CD14-positive monocyte (primary cell): ENCODE data around the gene HSPA8. TPM values are rescaled to one million over a fixed set of nuclear protein-coding genes. Genes with fewer than 3 reads are reported as not detected.
"Not testable (repeated sequence)": the region's sequence is repeated elsewhere in the genome, so short reads cannot be mapped to it uniquely, and the experiment has no call there.

Experiments
- DNase-seq, 3 donors: peaks; one replicate each; pipeline ENCODE4 v3.0.0-alpha.2; 2011 to 2022
- H2AFZ ChIP-seq: 2 replicates; pipeline ENCODE4 v1.6.0; 2012; ENCODE audit warnings: mild to moderate bottlenecking, low read depth, low read length, inconsistent platforms; ENCODE audit not compliant: insufficient read depth, poor library complexity, severe bottlenecking
- H3K27ac ChIP-seq, 2 donors: 1 replicate in 1 of 2; 2 replicates in 1 of 2; pipeline ENCODE4 v1.5.1; 2012 to 2013; ENCODE audit warnings: low read length in 2 of 2, control low read depth in 1 of 2, inconsistent platforms in 1 of 2, low read depth in 1 of 2, mild to moderate bottlenecking in 1 of 2
- H3K27me3 ChIP-seq, 2 donors: one replicate each; pipeline versions ENCODE4 v1.6.0 to v1.6.1; 2011 to 2013; ENCODE audit warnings: low read length in 2 of 2; ENCODE audit not compliant: control insufficient read depth in 2 of 2, insufficient read depth in 2 of 2
- H3K36me3 ChIP-seq, 2 donors: replicated peaks in 1 of 2; 1 replicate in 1 of 2; 2 replicates in 1 of 2; pipeline versions ENCODE4 v1.5.1 to v1.6.1; 2012 to 2013; ENCODE audit warnings: low read length in 2 of 2, control low read depth in 1 of 2, inconsistent platforms in 1 of 2, mild to moderate bottlenecking in 1 of 2; ENCODE audit not compliant: insufficient read depth in 2 of 2, control insufficient read depth in 1 of 2
- H3K4me1 ChIP-seq, 2 donors: 1 replicate in 1 of 2; 2 replicates in 1 of 2; pipeline versions ENCODE4 v1.5.1 to v1.6.1; 2012 to 2013; ENCODE audit warnings: low read length in 2 of 2, control low read depth in 1 of 2, inconsistent platforms in 1 of 2, mild to moderate bottlenecking in 1 of 2, moderate library complexity in 1 of 2; ENCODE audit not compliant: insufficient read depth in 2 of 2, control insufficient read depth in 1 of 2
- H3K4me2 ChIP-seq: replicated peaks from 2 replicates; pipeline ENCODE3; 2012; ENCODE audit warnings: low read length, moderate library complexity, mild to moderate bottlenecking; ENCODE audit not compliant: poor library complexity, severe bottlenecking; ENCODE audit errors: extremely low read depth
- H3K4me3 ChIP-seq, 3 experiments: fragments of 200-600 bp in 1 of 3; sonication (generic) in 1 of 3; replicated peaks in 1 of 3; 1 replicate in 2 of 3; 2 replicates in 1 of 3; pipeline ENCODE4 v1.5.1; 2011 to 2013; ENCODE audit warnings: low read length in 3 of 3, mild to moderate bottlenecking in 3 of 3, control low read depth in 2 of 3, low read depth in 2 of 3, inconsistent platforms in 1 of 3, moderate library complexity in 1 of 3
- H3K79me2 ChIP-seq: 2 replicates; pipeline ENCODE4 v1.6.0; 2012; ENCODE audit warnings: mild to moderate bottlenecking, control low read depth, inconsistent platforms, low read length, moderate library complexity; ENCODE audit not compliant: insufficient read depth
- H3K9ac ChIP-seq: 2 replicates; pipeline ENCODE4 v1.6.0; 2017; ENCODE audit warnings: low read length, mild to moderate bottlenecking; ENCODE audit not compliant: insufficient read depth, poor library complexity, severe bottlenecking
- H3K9me3 ChIP-seq, 2 donors: replicated peaks in 1 of 2; 1 replicate in 1 of 2; 2 replicates in 1 of 2; pipeline versions ENCODE4 v1.5.1 to v1.6.1; 2012 to 2013; ENCODE audit warnings: low read length in 2 of 2, control low read depth in 1 of 2; ENCODE audit not compliant: control insufficient read depth in 1 of 2, insufficient read depth in 1 of 2
- H4K20me1 ChIP-seq: 2 replicates; pipeline ENCODE4 v1.6.0; 2012; ENCODE audit warnings: mild to moderate bottlenecking, low read length, control low read depth, moderate library complexity; ENCODE audit not compliant: insufficient read depth
- H3K27ac Mint-ChIP-seq, 7 donors: one replicate each; pipeline ENCODE4 v1.8.0; 2020; ENCODE audit warnings: mild to moderate bottlenecking in 7 of 7, mixed read lengths in 7 of 7, moderate library complexity in 6 of 7, inconsistent platforms in 2 of 7
- H3K27me3 Mint-ChIP-seq, 3 donors: one replicate each; pipeline ENCODE4 v1.8.0; 2021 to 2022; ENCODE audit warnings: low read depth in 3 of 3, mild to moderate bottlenecking in 3 of 3, mixed read lengths in 3 of 3, moderate library complexity in 3 of 3, inconsistent platforms in 1 of 3
- H3K36me3 Mint-ChIP-seq, 2 donors: one replicate each; pipeline ENCODE4 v1.8.0; 2020; ENCODE audit warnings: mixed read lengths in 2 of 2, inconsistent platforms in 1 of 2, mild to moderate bottlenecking in 1 of 2
- H3K4me1 Mint-ChIP-seq: one replicate; pipeline ENCODE4 v1.8.0; 2020; ENCODE audit warnings: mild to moderate bottlenecking, mixed read lengths
- H3K4me3 Mint-ChIP-seq, 2 donors: one replicate each; pipeline ENCODE4 v1.8.0; 2020; ENCODE audit warnings: mild to moderate bottlenecking in 2 of 2, mixed read lengths in 2 of 2, moderate library complexity in 1 of 2
- H3K9me3 Mint-ChIP-seq, 7 donors: one replicate each; pipeline ENCODE4 v1.8.0; 2020 to 2022; ENCODE audit warnings: mixed read lengths in 7 of 7, mild to moderate bottlenecking in 6 of 7, moderate library complexity in 6 of 7, inconsistent platforms in 2 of 7
- CTCF ChIP-seq: fragments of 200-600 bp; IDR thresholded peaks from one replicate; pipeline ENCODE4 v1.8.0; 2022; ENCODE audit warnings: antibody characterized with exemption, mild to moderate bottlenecking
- WGBS: methylation state at CpG from one replicate; pipeline ENCODE4 v1.1.5; 2013; ENCODE audit warnings: missing lambda C conversion rate; ENCODE audit not compliant: insufficient coverage; 5-methylcytosine and 5-hydroxymethylcytosine counted together
- intact Hi-C, 2 donors: fragments of 100-400 bp; cut with micrococcal nuclease; formaldehyde crosslinking; loops; one replicate each; pipeline versions ENCODE4 v1.15.0 to v1.15.1; 2023
- polyA plus RNA-seq, 3 donors: library from polyadenylated mRNA; depleted of rRNA in 1 of 3; unstranded in 2 of 3; stranded (reverse) in 1 of 3; fragments of 300-500 nt in 2 of 3; fragments of >200 nt in 1 of 3; fragmentation: Illumina TruSeq in 2 of 3; gene quantifications; 1 replicate in 2 of 3; 2 replicates in 1 of 3; pipeline ENCODE4 v1.2.3, GENCODE V29; 2012 to 2021

The HSPA8 gene
- polyA plus RNA-seq, 3 donors = 399 to 531 (median 511) TPM

GRCh38 chr11:123093739-123094138 is 31.8 kb upstream of the HSPA8 start:
- DNase-seq = no peak
- no peaks in the 10 kb centered on the region for H3K9me3 ChIP-seq
- H3K27ac ChIP-seq = no peak overlapping the region
- no peaks in the 10 kb centered on the region for H3K36me3 Mint-ChIP-seq
- peaks cover 5 to 8% (median 6%) of the 10 kb centered on the region in 3 donors for H3K27me3 Mint-ChIP-seq
- H3K36me3 ChIP-seq = no peaks in the 10 kb centered on the region
- intact Hi-C loops = no loop called here
- H4K20me1 ChIP-seq = no peaks in the 10 kb centered on the region
- no peak overlapping the region for H3K4me3 Mint-ChIP-seq
- H3K27me3 ChIP-seq = no peaks in the 10 kb centered on the region
- no peak overlapping the region for H3K9ac ChIP-seq
- H3K4me3 ChIP-seq = no peak overlapping the region
- no peak for TF ChIP-seq CTCF
- H2AFZ ChIP-seq = no peak overlapping the region
- H3K4me2 ChIP-seq = no peak overlapping the region
- no peaks in the 10 kb centered on the region for H3K4me1 ChIP-seq
- no CpG with 5 or more reads among the region's 3 CpGs for WGBS
- H3K79me2 ChIP-seq = no peaks in the 10 kb centered on the region
- H3K9me3 Mint-ChIP-seq = no peaks in the 10 kb centered on the region
- no peaks in the 10 kb centered on the region for H3K4me1 Mint-ChIP-seq
- H3K27ac Mint-ChIP-seq = no peak overlapping the region

GRCh38 chr11:123091506-123091905 is 29.6 kb upstream of the HSPA8 start:
- DNase-seq = no peak
- H3K4me2 ChIP-seq = no peak overlapping the region
- no peaks in the 10 kb centered on the region for H4K20me1 ChIP-seq
- H3K4me1 ChIP-seq = no peaks in the 10 kb centered on the region
- 87% methylated on average over 4 of the region's 6 CpGs for WGBS
- Mint-ChIP-seq H3K36me3 (no peaks in the 10 kb centered on the region), H3K27ac (no peak overlapping the region), H3K27me3 (peaks cover 0 to 3% (median 0%) of the 10 kb centered on the region in 3 donors), H3K4me1 (no peaks in the 10 kb centered on the region), H3K9me3 (no peaks in the 10 kb centered on the region), H3K4me3 (no peak overlapping the region)
- no peak overlapping the region for H2AFZ ChIP-seq
- H3K79me2 ChIP-seq = no peaks in the 10 kb centered on the region
- intact Hi-C loops = no loop called here
- H3K27ac ChIP-seq = no peak overlapping the region
- TF ChIP-seq CTCF = no peak
- H3K27me3 ChIP-seq = no peaks in the 10 kb centered on the region
- no peaks in the 10 kb centered on the region for H3K9me3 ChIP-seq
- H3K9ac ChIP-seq = no peak overlapping the region
- no peaks in the 10 kb centered on the region for H3K36me3 ChIP-seq
- H3K4me3 ChIP-seq = no peak overlapping the region

- H3K9ac ChIP-seq, H3K4me3 Mint-ChIP-seq, H3K4me2 ChIP-seq, H3K4me1 ChIP-seq, H3K4me3 ChIP-seq, H3K27ac ChIP-seq, H2AFZ ChIP-seq, H4K20me1 ChIP-seq, H3K27me3 Mint-ChIP-seq, H3K36me3 ChIP-seq, H3K27ac Mint-ChIP-seq, H3K9me3 ChIP-seq, H3K27me3 ChIP-seq, H3K4me1 Mint-ChIP-seq, H3K36me3 Mint-ChIP-seq, DNase-seq, intact Hi-C loops, H3K9me3 Mint-ChIP-seq, H3K79me2 ChIP-seq: not testable (repeated sequence)
- whole genome bisulfite sequencing = no CpG with 5 or more reads among the region's 8 CpGs
Measured at GRCh38 chr11:123090168-123090567, 28.2 kb upstream of the HSPA8 start.

- intact Hi-C loops, H3K27ac ChIP-seq, H3K36me3 ChIP-seq, H3K4me3 Mint-ChIP-seq, DNase-seq, H3K27me3 ChIP-seq, H3K79me2 ChIP-seq, H3K4me3 ChIP-seq, H2AFZ ChIP-seq, H3K4me1 Mint-ChIP-seq, H3K9me3 Mint-ChIP-seq, H3K4me1 ChIP-seq, H3K4me2 ChIP-seq, H3K27me3 Mint-ChIP-seq, H4K20me1 ChIP-seq, H3K9me3 ChIP-seq, H3K27ac Mint-ChIP-seq, H3K36me3 Mint-ChIP-seq, H3K9ac ChIP-seq: not testable (repeated sequence)
- 94% methylated on average over 3 of the region's 10 CpGs for WGBS
Measured at GRCh38 chr11:123088896-123089295, 27.0 kb upstream of the HSPA8 start.
